Measurements from ENCODE around the gene ALOXE3.
"Not testable (repeated sequence)": the region's sequence is repeated elsewhere in the genome, so short reads cannot be mapped to it uniquely, and the experiment has no call there.

The ALOXE3 gene

DNA sequence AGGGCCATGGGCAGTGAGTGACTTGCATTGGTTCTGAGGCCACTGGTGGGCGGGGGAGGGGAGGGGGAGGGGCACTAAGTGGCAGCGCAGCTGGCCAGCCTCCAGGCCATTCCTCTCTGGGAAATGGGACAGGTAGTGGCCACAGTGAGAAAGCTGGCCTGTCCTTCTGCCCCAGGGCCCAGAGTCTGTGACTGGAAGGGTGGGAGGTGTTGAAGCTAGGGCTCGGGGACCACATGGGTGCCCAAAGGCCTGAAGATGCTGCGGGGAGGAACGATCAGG is 30.4 kb downstream of the ALOXE3 start:
- DNase-seq: no peak

DNA sequence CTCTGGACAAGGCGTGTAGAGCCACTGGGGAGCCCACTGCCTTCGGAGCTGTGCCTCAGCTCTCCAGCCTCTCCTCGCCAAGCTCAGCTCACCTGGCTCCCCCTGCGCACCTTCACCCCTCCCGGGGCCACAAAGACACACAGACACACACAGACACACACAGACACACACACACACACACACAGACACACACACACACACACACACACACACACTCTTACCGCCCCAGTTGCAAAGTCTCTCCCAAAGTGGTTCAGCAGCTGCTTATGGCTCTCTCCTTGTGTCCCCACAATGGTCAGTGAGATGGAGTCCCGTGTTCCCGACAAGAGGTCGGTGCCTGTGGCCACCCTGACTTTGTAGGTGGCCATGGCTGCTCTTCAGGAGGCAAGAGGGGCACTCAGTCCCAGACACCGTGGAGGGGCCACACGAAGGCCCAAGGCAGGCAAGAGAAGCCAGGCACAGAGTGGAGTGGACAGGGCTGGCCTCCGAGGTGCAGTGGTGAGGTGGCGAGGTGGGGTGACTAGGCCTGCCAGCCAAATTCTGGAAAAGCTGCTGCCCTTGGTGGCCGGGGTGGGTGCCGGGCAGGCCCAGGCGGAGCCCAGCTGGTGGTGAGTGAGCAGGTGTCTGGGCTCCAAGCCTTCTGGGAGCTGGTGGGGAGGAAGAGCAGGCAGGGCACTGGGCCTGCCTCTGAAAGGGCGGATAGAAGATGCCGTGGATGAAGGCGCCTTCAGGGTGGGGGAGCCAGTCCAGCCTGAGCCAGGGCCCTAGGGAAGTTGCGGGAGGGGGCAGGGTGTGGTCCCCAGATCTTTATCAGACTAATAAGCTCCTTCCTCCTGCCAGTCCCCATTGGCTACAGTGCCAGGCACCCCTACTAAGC is 31.0 kb downstream of the ALOXE3 start, which contains the start of gene ALOX12B:
Gene ALOX12B, minus strand, starts transcription at position 642 of the 877 bp plus-strand sequence. Its CDS starts 274 bp downstream, at position 368.
- DNase-seq: no peak

- DNase-seq: no peak
Measured at GRCh38 chr17:8084250-8084649, 34.1 kb downstream of the ALOXE3 start.

DNA sequence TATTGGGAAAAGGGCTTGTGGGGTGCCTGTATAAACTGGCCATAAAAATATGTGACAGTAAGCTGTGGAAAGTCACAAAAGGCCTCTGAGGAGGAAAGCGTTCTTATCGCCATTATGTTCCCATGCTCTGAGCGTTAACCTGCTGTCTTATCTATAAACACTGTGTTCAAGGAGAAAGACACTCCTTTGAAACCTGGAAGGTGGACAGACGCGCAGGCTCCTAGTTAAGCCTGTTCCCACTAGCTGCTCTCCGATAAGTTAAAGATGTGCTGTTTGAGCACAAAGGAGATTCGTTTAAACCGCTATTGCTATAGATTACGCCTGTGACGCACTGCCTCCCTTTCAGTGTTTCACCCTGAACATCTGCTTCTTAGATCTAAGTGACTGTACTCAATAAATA is 36.0 kb downstream of the ALOXE3 start:
- no peak for DNase-seq

DNA sequence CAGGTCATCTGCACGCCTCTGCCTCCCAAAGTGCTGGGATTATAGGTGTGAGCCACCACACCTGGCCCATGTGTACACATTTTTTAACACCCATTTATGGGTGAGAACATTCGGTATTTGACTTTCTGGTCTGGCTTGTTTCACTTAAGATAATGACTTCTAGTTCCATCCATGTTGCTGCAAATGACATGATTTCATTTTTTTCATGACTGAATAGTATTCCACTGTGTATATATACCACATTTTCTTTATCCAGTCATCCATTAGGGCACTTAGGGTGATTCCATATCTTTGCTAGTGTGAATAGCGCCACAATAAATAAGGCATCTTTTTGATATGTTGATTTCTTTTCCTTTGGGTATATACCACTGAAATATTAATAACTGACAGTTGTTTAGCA is 36.4 kb downstream of the ALOXE3 start:
- no peak for DNase-seq

GRCh38 chr17:8080799-8081219 is 37.5 kb downstream of the ALOXE3 start:
- no peak for DNase-seq

DNA sequence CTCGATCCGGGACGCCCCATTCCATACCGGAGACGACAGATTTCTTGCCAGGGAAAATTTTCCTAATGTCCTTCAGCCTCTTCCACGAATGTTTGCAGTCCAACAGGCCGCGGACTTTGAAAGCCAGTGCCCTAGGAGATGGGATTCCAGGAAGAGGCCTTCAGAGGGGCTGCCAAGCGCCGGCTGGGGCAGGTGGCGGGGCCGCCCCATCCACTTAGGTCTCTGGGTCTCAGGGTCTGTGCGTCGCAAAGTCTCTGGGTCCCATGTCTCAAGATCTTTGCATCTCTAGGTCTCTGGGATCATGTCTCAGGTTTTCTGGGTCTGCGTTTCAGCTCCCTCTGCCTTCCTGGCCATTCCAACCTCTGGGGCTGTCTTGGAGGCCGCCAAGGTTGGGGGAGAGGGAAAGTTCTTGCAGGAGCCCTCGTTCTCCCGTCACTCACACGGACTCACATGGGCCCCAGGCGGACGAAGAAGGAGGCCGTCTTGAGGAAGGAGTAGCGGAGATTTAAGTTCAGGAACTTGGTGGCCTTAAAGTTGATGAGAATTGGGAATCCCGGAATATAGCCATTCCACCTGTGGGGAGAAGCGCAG is 38.0 kb downstream of the ALOXE3 start:
- DNase-seq: no peak

DNA sequence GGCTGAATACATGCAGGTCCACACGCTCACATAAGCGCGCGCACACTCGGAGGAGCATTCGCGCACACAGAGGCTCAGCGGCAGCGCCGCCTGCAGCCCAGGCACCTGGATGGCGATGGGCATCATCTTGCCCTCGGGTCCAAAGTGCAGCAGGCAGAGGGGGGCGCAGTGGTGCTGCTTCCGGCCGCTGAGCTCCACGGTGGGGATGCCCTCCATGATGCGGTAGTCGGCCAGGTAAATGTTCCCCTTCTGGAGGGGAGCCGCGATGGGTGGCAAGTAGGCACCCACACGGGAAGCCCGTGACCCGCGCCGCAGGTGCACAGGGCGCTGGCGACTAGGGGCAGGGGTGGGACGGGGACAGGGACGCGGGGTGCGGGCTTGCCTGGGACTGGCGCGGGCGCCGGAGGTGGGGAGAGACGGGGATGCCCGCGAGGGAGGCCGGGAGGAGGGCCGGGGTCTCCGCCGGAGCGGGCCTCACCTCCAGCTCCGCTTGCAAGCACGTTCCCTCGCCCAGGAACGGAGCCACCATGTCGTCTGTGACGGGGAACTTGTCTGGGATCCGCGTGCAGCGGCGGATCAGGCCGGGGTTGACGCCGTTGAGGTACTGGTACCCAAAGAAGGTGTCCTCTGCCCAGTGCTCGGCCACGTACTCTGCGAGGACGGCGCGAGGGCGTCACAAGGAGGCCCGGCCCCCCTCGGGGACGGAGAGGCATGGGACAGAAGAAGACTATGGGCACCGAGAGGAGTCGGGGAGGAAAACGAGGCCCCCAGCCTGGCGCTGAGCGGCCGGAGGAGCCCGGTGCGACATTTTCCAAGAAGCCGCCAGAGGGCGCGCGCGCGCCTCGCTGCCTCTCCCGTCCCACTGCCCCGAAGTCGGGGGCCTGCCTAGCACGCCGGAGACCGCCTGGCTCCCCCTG is 38.8 kb downstream of the ALOXE3 start:
- peak; percentile 94 for DNase-seq

- DNase-seq: not testable (repeated sequence)
Measured at GRCh38 chr17:8077939-8078338, 40.4 kb downstream of the ALOXE3 start.

GRCh38 chr17:8076502-8077266 is 41.6 kb downstream of the ALOXE3 start:
- no peak for DNase-seq

DNA sequence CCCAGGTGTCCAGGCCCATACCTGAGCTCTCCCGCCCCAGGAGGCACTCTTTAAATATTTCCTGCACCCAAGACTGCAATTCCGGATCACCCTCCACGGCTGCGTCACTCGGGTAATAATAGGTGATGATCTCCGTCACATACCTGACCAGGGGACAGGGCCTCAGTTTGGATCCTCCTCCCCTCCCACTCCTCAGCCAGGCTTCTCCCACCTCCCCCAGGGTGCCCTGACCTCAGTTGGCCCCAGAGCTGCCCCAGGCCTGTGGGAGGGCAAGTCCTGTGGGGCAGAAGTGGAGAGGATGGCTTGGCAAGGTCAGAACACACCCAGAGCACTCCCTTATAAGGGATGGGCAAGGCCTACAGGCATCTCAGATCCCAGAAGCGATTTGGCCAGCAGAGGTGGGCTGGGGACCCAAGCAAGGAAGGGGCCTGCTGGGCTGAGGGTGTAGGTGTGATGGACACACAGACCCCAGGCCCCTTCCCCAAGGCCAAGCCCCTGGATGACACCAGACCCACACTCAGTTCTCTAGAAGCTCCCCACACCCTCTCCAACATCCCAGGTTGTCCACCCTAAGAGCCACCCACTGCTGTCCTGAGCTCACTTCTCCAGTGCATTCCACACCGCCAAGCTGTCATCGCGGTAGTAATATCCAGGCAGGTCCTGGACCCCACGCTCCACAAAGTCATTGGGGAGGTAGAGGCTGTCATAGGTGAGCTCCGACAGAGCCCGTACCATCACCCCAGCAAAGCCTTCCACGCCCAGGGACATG is 42.6 kb downstream of the ALOXE3 start:
- no peak for DNase-seq

DNA sequence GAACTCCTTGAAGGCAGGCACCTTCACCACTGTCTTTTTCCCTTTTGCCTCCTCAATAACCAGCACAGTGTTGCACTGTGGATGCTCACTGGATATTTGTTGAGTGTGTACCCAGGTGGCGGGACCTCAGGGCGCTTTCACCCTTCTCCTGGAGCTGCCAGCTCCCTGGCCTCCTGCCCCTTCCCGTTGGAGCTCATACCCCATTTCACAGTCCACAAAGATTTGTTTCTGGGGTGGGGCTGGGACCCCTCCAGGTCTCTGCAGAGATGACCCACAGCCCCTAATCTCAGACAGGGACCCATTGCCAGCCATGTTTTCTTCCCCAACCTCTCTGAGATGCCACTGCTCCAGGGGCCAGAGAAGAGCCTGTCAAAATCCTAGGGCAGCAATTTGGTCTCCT is 43.2 kb downstream of the ALOXE3 start:
- DNase-seq: no peak

DNA sequence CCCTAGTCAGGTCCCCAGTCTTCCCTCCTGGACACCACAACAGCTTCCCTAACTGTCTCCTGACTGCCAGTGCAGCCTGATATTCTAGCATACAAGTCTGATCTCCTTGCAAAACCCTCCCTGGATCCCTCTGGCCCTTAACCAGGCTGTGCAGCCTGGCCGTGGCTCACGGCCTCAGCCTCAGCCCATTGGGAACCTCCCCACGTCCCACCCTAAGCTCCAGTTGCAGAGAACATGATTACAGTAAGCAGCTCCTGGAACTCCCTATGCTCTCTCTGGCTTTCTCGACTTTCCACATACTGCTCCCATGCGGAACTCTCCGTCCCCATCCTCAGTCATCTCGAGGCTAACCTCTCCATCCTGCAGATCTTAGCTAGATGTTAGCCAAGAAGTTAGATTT is 43.8 kb downstream of the ALOXE3 start:
- DNase-seq: no peak

DNA sequence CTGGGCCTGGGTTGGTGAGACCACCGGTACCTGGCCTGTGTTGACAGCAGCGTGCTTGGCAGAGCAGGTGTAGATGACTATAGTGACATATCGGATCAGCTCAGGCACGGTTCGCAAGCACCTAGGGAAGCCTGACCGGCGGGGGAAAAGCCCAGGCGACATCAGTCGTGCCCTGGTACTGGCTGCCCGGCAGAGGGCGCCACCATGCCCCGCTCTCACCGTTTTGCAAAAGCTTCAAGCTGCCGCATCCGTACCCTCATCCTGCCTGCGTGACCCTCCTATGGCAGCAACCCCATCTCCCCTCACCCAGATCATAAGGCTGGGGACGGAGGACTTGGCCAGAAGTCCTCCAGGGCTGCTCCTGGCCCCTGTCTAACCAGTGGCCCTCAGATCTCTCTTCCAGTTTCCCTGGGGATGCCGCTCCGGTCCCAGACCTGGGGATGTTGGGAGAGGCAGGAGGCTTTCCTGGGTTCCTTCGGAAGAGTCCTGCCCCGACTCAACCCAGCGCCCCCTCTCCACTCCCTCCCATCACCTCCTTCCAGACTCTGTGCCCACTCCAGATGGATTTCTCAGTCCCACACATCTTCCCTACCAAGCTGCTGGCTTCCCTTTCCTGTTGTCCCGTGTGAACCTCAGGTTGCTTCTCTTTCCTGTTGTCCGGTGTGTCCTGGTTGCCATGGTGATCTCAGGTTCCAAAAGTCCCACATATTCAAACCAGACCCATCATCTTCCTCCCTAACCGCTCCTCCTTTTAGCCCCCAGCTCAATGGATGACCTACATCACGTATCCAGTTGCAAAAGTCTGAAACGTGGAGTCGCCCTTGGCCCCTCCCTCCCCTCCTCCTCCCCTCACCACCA is 44.5 kb downstream of the ALOXE3 start:
- DNase-seq: peak; percentile 94

GRCh38 chr17:8072729-8073461 is 45.4 kb downstream of the ALOXE3 start:
- DNase-seq: peak; percentile 77

GRCh38 chr17:8072341-8072728 is 46.0 kb downstream of the ALOXE3 start:
- DNase-seq: no peak

DNA sequence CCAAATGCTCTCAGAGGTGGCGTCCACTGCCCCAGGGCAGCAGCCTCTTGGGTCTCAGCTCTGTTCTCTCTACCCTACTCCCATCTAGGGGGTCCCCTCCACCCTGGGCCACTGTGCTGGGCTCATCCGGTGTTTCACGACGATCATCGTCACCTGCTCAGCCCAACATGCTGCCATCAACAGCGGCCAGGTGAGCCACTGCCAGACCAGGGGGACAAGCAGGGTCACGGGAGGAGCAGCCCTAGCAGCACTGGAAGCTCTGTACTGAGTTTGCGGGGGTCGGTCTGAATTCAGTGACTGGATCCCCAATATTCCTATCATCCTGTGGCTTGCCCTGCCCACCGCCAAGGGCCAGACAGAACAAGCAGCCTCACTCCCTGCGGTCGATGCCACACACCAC is 46.8 kb downstream of the ALOXE3 start:
- no peak for DNase-seq

DNA sequence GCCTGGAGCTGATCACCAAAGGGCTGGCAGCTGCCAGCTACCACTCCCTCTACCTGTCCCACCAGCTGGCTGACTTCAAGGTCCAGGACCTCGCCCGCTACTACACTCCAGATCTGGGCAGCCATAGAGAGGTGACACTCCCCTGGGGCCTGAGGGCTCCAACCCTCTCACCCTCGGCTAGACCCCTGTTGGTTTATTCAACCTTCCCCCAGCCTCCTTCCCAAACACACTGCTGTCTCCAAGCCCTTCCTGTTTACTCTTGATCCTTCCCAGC is 48.8 kb downstream of the ALOXE3 start:
- no peak for DNase-seq

GRCh38 chr17:8068736-8069586 is 49.4 kb downstream of the ALOXE3 start:
- DNase-seq: no peak

GRCh38 chr17:8067806-8068205 is 50.5 kb downstream of the ALOXE3 start:
- DNase-seq: no peak

All from activated CD8-positive, alpha-beta memory T cell treated with anti-CD3 and anti-CD28 coated beads for 24 hours (primary cell).